Measurements from ENCODE around the gene ACIN1. TPM values are rescaled to one million over a fixed set of nuclear protein-coding genes. Genes with fewer than 3 reads are reported as not detected.

The ACIN1 gene
- total and polyA plus RNA-seq, 2 of the 13 experiments (the other 11 are each of a cell fraction or from before 2014, with no cell fraction given) = 165 to 183 TPM

DNA sequence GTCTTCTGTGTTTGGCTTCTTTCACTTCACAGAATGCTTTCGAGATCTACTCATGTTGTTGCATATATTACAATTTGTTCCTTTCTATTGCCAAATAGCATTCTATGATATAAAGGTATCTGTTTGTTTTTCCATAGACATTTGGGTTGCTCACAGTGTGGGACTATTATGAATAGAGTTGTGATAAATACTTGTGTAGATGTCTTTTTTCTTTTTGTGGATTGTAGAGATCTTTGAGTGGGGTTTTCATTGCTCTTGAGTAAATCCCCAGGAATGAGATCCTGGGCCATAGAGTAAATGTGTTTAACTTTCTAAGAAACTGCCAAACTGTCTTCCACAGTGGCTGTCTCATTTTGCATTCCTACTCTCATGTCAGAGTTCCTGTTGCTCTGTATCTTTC lies 49.0 kb upstream of the ACIN1 start:
- CTCF ChIA-PET (ENCODE audit: low intra/inter-chr PET ratio, low total read pairs) = no interaction called here
- intact Hi-C loops (cut with micrococcal nuclease; ENCODE audit: unreplicated experiment) = no loop called here

DNA sequence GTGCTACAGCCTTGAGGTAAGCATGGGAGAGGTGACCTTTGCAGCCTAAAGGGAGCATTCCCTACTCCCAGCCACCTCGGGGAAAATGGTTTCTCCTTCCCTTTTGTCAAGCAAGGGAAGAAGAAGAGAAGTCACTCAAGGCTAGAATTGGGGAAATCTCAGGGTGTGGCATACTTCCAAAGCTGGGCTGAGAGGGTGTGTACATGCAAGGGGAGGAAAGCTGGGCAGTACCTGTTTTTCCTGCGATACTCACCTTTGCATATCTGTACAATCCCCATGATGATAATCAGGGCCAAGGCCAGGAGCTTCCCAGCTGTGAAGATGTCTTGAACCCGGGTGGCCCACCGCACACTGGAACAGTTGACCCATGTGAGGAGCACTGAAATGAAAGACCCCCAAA lies 47.9 kb upstream of the ACIN1 start:
- POLR2A ChIA-PET = no interaction called here
- in situ Hi-C loops (cut with HindIII; ENCODE audit: extremely low pct_ligation_motif_present, low pct_unique_long_range_greater_than_20kb) (no loop called here), intact Hi-C loops (cut with micrococcal nuclease; ENCODE audit: unreplicated experiment) (no loop called here)
- FAIRE-seq (no peak), ATAC-seq (no peak), DNase-seq (ENCODE audit: low spot score) (no peak)
- Histone ChIP-seq H3K4me1 (ENCODE audit: insufficient read depth, low read length) (peaks cover under 1% of the 10 kb centered on the region; the same call in 1 of the 2 replicates), H3K36me3 (replicated peaks in 1 of 2; ENCODE audit: control insufficient read depth in 1 of 2, insufficient read depth in 2 of 2, low read length in 2 of 2) (no peaks in the 10 kb centered on the region), H3K27ac (ENCODE audit: extremely low read length, insufficient read depth, low read length) (no peak overlapping the region), H3K9ac (ENCODE audit: insufficient read depth, low read depth, low read length) (no peak overlapping the region), H3K4me3 (replicated peaks in 1 of 3; ENCODE audit: insufficient read depth in 1 of 3, low read depth in 2 of 3, low read length in 3 of 3) (no peak overlapping the region), H3K27me3 (ENCODE audit: control insufficient read depth in 1 of 2, insufficient read depth in 2 of 2, low read length in 2 of 2) (peaks cover 8 to 52% of the 10 kb centered on the region in 2 experiments), H3K9me3 (ENCODE audit: low read length) (no peaks in the 10 kb centered on the region), H3K79me2 (ENCODE audit: insufficient read depth, low read length) (no peaks in the 10 kb centered on the region), H3K4me2 (ENCODE audit: low read depth, low read length) (no peak overlapping the region), H4K20me1 (ENCODE audit: insufficient read depth, low read length) (no peaks in the 10 kb centered on the region), H2AFZ (ENCODE audit: low read length) (no peak overlapping the region)
- CTCF ChIA-PET (ENCODE audit: low intra/inter-chr PET ratio, low total read pairs) = no interaction called here
- no TSS peak for BruUV-seq (replicated peaks)
- 23% methylated on average over 4 of the region's 4 CpGs for WGBS (ENCODE audit: low lambda C conversion rate)
- TF ChIP-seq ZZZ3 (CRISPR knock-in tag; IDR thresholded peaks at IDR 0.05; ENCODE audit: borderline replicate concordance) = no peak
- TF ChIP-seq TGIF2 (CRISPR knock-in tag; IDR thresholded peaks at IDR 0.05) = no peak
- TF ChIP-seq, protein P1, sequence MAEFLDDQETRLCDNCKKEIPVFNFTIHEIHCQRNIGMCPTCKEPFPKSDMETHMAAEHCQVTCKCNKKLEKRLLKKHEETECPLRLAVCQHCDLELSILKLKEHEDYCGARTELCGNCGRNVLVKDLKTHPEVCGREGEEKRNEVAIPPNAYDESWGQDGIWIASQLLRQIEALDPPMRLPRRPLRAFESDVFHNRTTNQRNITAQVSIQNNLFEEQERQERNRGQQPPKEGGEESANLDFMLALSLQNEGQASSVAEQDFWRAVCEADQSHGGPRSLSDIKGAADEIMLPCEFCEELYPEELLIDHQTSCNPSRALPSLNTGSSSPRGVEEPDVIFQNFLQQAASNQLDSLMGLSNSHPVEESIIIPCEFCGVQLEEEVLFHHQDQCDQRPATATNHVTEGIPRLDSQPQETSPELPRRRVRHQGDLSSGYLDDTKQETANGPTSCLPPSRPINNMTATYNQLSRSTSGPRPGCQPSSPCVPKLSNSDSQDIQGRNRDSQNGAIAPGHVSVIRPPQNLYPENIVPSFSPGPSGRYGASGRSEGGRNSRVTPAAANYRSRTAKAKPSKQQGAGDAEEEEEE (CRISPR knock-in tag; IDR thresholded peaks at IDR 0.05; ENCODE audit: borderline replicate concordance) = no peak
- TF ChIP-seq NR3C1 (CRISPR knock-in tag; IDR thresholded peaks at IDR 0.05) = no peak
- TF ChIP-seq ZNF850 (CRISPR knock-in tag; conservative IDR thresholded peaks at IDR 0.05) = no peak
- no peak for TF ChIP-seq MIER2 (CRISPR knock-in tag; IDR thresholded peaks at IDR 0.05)
- no peak for TF ChIP-seq SMARCE1 (IDR thresholded peaks at IDR 0.05; ENCODE audit: borderline replicate concordance)
- TF ChIP-seq HOXA5 (CRISPR knock-in tag; IDR thresholded peaks at IDR 0.05) = no peak
- TF ChIP-seq, protein P2, sequence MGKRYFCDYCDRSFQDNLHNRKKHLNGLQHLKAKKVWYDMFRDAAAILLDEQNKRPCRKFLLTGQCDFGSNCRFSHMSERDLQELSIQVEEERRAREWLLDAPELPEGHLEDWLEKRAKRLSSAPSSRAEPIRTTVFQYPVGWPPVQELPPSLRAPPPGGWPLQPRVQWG (CRISPR knock-in tag; IDR thresholded peaks at IDR 0.05; ENCODE audit: borderline replicate concordance, low read depth) = no peak

More for the DNA sequence above, 49.0 kb upstream of the ACIN1 start:
- BruUV-seq (replicated peaks) = no TSS peak
- POLR2A ChIA-PET = no interaction called here
- no peak overlapping the region for H2AFZ ChIP-seq (ENCODE audit: low read length)
- H3K36me3 ChIP-seq (replicated peaks in 1 of 2; ENCODE audit: control insufficient read depth in 1 of 2, insufficient read depth in 2 of 2, low read length in 2 of 2) = no peaks in the 10 kb centered on the region
- no peak for TF ChIP-seq ZFP1 (CRISPR knock-in tag; IDR thresholded peaks at IDR 0.05)
- ATAC-seq (no peak), FAIRE-seq (no peak), DNase-seq (ENCODE audit: low spot score) (no peak)
- peaks cover 8 to 43% of the 10 kb centered on the region in 2 experiments for H3K27me3 ChIP-seq (ENCODE audit: control insufficient read depth in 1 of 2, insufficient read depth in 2 of 2, low read length in 2 of 2)
- no peaks in the 10 kb centered on the region for H4K20me1 ChIP-seq (ENCODE audit: insufficient read depth, low read length)
- H3K9ac ChIP-seq (ENCODE audit: insufficient read depth, low read depth, low read length) = no peak overlapping the region
- H3K4me3 ChIP-seq (replicated peaks in 1 of 3; ENCODE audit: insufficient read depth in 1 of 3, low read depth in 2 of 3, low read length in 3 of 3) = no peak overlapping the region
- in situ Hi-C loops (cut with HindIII; ENCODE audit: extremely low pct_ligation_motif_present, low pct_unique_long_range_greater_than_20kb) = no loop called here
- no peak overlapping the region for H3K27ac ChIP-seq (ENCODE audit: extremely low read length, insufficient read depth, low read length)
- H3K4me2 ChIP-seq (ENCODE audit: low read depth, low read length) = no peak overlapping the region
- no peaks in the 10 kb centered on the region for H3K79me2 ChIP-seq (ENCODE audit: insufficient read depth, low read length)
- H3K9me3 ChIP-seq (ENCODE audit: low read length) = no peaks in the 10 kb centered on the region
- WGBS (ENCODE audit: low lambda C conversion rate) = 0% methylated on average over 1 of the region's 1 CpG
- H3K4me1 ChIP-seq (ENCODE audit: insufficient read depth, low read length) = no peaks in the 10 kb centered on the region

All from HepG2 (cell line).